Measurements from ENCODE around the gene OR5K1. TPM values are rescaled to one million over a fixed set of nuclear protein-coding genes. Genes with fewer than 3 reads are reported as not detected.

Gene OR5K1
- polyA plus RNA-seq (2011; rRNA removed) (not detected in 2 replicates), polyA minus RNA-seq (2011; rRNA and poly(A)+ RNA removed) (not detected in 2 replicates)

- POLR2A ChIA-PET = no interaction called here
- no peak for DNase-seq (ENCODE audit: low read depth)
- Histone ChIP-seq H3K27me3 (ENCODE audit: control insufficient read depth, insufficient read depth, low read length) (no peaks in the 10 kb centered on the region), H3K36me3 (ENCODE audit: control insufficient read depth, insufficient read depth, low read length) (no peaks in the 10 kb centered on the region), H3K4me3 (ENCODE audit: low read depth, low read length) (no peak within 1 kb of the TSS)
- no peak for TF ChIP-seq CTCF (IDR thresholded peaks at IDR 0.05; ENCODE audit: insufficient read depth, low read depth, low read length)
- CTCF ChIA-PET = no interaction called here
These were observed at the start of gene OR5K1 for GRCh38 chr3:98462901-98463300. Gene OR5K1, plus strand, starts transcription at chr3:98463201. Its CDS starts 6,376 bp downstream, at chr3:98469577.

GRCh38 chr3:98432575-98432974, 30.4 kb upstream of the OR5K1 start:
- no peak for TF ChIP-seq CTCF (IDR thresholded peaks at IDR 0.05; ENCODE audit: insufficient read depth, low read depth, low read length)

GRCh38 chr3:98433764-98434163, 29.2 kb upstream of the OR5K1 start:
- ChIA-PET CTCF (no interaction called here), POLR2A (no interaction called here)
- DNase-seq (ENCODE audit: low read depth) = no peak
- TF ChIP-seq CTCF (IDR thresholded peaks at IDR 0.05; ENCODE audit: insufficient read depth, low read depth, low read length) = no peak
- Histone ChIP-seq H3K27me3 (ENCODE audit: control insufficient read depth, insufficient read depth, low read length) (no peaks in the 10 kb centered on the region), H3K4me3 (ENCODE audit: low read depth, low read length) (no peak overlapping the region), H3K36me3 (ENCODE audit: control insufficient read depth, insufficient read depth, low read length) (no peaks in the 10 kb centered on the region)

More at GRCh38 chr3:98432575-98432974, 30.4 kb upstream of the OR5K1 start:
- ChIA-PET POLR2A (no interaction called here), CTCF (no interaction called here)
- no peaks in the 10 kb centered on the region for H3K36me3 ChIP-seq (ENCODE audit: control insufficient read depth, insufficient read depth, low read length)
- H3K4me3 ChIP-seq (ENCODE audit: low read depth, low read length) = no peak overlapping the region
- no peak for DNase-seq (ENCODE audit: low read depth)
- no peaks in the 10 kb centered on the region for H3K27me3 ChIP-seq (ENCODE audit: control insufficient read depth, insufficient read depth, low read length)

GRCh38 chr3:98434412-98434811, 28.6 kb upstream of the OR5K1 start:
- CTCF ChIA-PET = no interaction called here
- H3K4me3 ChIP-seq (ENCODE audit: low read depth, low read length) = no peak overlapping the region
- H3K27me3 ChIP-seq (ENCODE audit: control insufficient read depth, insufficient read depth, low read length) = no peaks in the 10 kb centered on the region
- H3K36me3 ChIP-seq (ENCODE audit: control insufficient read depth, insufficient read depth, low read length) = no peaks in the 10 kb centered on the region
- POLR2A ChIA-PET = no interaction called here
- no peak for DNase-seq (ENCODE audit: low read depth)
- no peak for TF ChIP-seq CTCF (IDR thresholded peaks at IDR 0.05; ENCODE audit: insufficient read depth, low read depth, low read length)

GRCh38 chr3:98440283-98440682, 22.7 kb upstream of the OR5K1 start:
- H3K4me3 ChIP-seq (ENCODE audit: low read depth, low read length) = no peak overlapping the region
- POLR2A ChIA-PET = no interaction called here
- no peaks in the 10 kb centered on the region for H3K27me3 ChIP-seq (ENCODE audit: control insufficient read depth, insufficient read depth, low read length)
- H3K36me3 ChIP-seq (ENCODE audit: control insufficient read depth, insufficient read depth, low read length) = no peaks in the 10 kb centered on the region
- no peak for TF ChIP-seq CTCF (IDR thresholded peaks at IDR 0.05; ENCODE audit: insufficient read depth, low read depth, low read length)
- no peak for DNase-seq (ENCODE audit: low read depth)
- CTCF ChIA-PET = no interaction called here

All from BJ (cell line).